Measurements from ENCODE around the gene TM4SF5.
A peak's percentile ranks its signal among the peaks of the same experiment; 100 is the strongest.

The TM4SF5 gene

DNA sequence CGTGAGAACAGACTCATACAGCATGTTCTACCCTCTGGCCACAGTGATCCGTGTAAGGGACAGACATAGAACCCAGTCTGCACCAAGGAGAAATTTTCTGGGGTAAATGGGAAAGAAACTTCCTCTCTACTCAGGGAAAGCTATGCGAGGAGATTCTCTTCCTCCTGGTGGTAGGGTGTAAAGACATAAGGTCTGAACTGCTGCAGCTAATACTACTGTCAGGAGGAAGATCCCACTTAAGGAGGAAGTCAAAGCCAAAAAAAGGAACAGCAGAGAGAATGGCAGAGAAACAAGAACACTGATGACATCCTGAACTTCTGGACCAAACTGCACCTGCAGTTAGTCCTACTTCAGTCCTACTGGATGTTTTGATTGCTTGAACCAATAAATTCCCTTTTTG, 7.1 kb upstream of the TM4SF5 start:
- Histone ChIP-seq H3K27ac (ENCODE audit: low read depth, low read length) (no peak overlapping the region), H3K18ac (ENCODE audit: low read length) (no peak overlapping the region), H3K4ac (ENCODE audit: low read depth, low read length) (no peak overlapping the region), H2BK120ac (ENCODE audit: insufficient read depth, low read length, poor library complexity) (no peak overlapping the region), H4K91ac (ENCODE audit: low read depth, low read length) (no peak overlapping the region), H4K12ac (ENCODE audit: low read depth, low read length) (no peak overlapping the region), H3K79me2 (ENCODE audit: control insufficient read depth, insufficient read depth, low read length, poor library complexity) (no peaks in the 10 kb centered on the region), H3K9ac (ENCODE audit: low read length) (no peak overlapping the region), H3K27me3 (ENCODE audit: insufficient read depth, low read length) (no peaks in the 10 kb centered on the region), H3K9me3 (ENCODE audit: insufficient read depth, low read depth, low read length) (no peaks in the 10 kb centered on the region), H2AFZ (ENCODE audit: insufficient read depth, low read length, poor library complexity) (no peak overlapping the region), H3K23ac (ENCODE audit: low read length) (no peak overlapping the region), H4K8ac (ENCODE audit: low read depth, low read length) (no peak overlapping the region), H2AK5ac (ENCODE audit: low read length) (no peak overlapping the region), H3K4me2 (ENCODE audit: low read length) (no peak overlapping the region), H3K4me3 (ENCODE audit: low read depth, low read length) (no peak overlapping the region), H3K4me1 (ENCODE audit: control insufficient read depth in 1 of 2, insufficient read depth in 2 of 2, low read length in 2 of 2) (no peaks in the 10 kb centered on the region), H2BK5ac (ENCODE audit: low read depth, low read length, poor library complexity) (no peak overlapping the region), H3K79me1 (ENCODE audit: low read length) (no peaks in the 10 kb centered on the region), H3K14ac (ENCODE audit: low read length) (no peak overlapping the region), H2BK12ac (ENCODE audit: low read length) (no peak overlapping the region), H3K36me3 (ENCODE audit: control insufficient read depth in 1 of 2, insufficient read depth in 2 of 2, low read length in 2 of 2) (no peaks in the 10 kb centered on the region)
- no peak for DNase-seq
- WGBS (ENCODE audit: extremely low coverage, insufficient coverage, insufficient read length): no CpG with 5 or more reads among the region's 3 CpGs

GRCh38 chr17:4766201-4766600, 5.5 kb upstream of the TM4SF5 start:
- no peak overlapping the region for H3K23ac ChIP-seq (ENCODE audit: low read length)
- no peak overlapping the region for H4K8ac ChIP-seq (ENCODE audit: low read depth, low read length)
- H3K4me2 ChIP-seq (ENCODE audit: low read length): no peak overlapping the region
- H3K4me3 ChIP-seq (ENCODE audit: low read depth, low read length): no peak overlapping the region
- no peak overlapping the region for H3K4ac ChIP-seq (ENCODE audit: low read depth, low read length)
- H3K14ac ChIP-seq (ENCODE audit: low read length): no peak overlapping the region
- H2AK5ac ChIP-seq (ENCODE audit: low read length): no peak overlapping the region
- no CpG with 5 or more reads among the region's 3 CpGs for WGBS (ENCODE audit: extremely low coverage, insufficient coverage, insufficient read length)
- no peak overlapping the region for H3K18ac ChIP-seq (ENCODE audit: low read length)
- H3K27ac ChIP-seq (ENCODE audit: low read depth, low read length): no peak overlapping the region
- H2AFZ ChIP-seq (ENCODE audit: insufficient read depth, low read length, poor library complexity): no peak overlapping the region
- peak in 1 of 2 donors; percentile 50 for DNase-seq
- no peak overlapping the region for H3K9ac ChIP-seq (ENCODE audit: low read length)
- H4K91ac ChIP-seq (ENCODE audit: low read depth, low read length): no peak overlapping the region
- H2BK12ac ChIP-seq (ENCODE audit: low read length): no peak overlapping the region
- H3K79me1 ChIP-seq (ENCODE audit: low read length): no peaks in the 10 kb centered on the region
- H3K79me2 ChIP-seq (ENCODE audit: control insufficient read depth, insufficient read depth, low read length, poor library complexity): no peaks in the 10 kb centered on the region
- H2BK5ac ChIP-seq (ENCODE audit: low read depth, low read length, poor library complexity): no peak overlapping the region
- H4K12ac ChIP-seq (ENCODE audit: low read depth, low read length): no peak overlapping the region
- H3K9me3 ChIP-seq (ENCODE audit: insufficient read depth, low read depth, low read length): no peaks in the 10 kb centered on the region
- H2BK120ac ChIP-seq (ENCODE audit: insufficient read depth, low read length, poor library complexity): no peak overlapping the region
- no peaks in the 10 kb centered on the region for H3K36me3 ChIP-seq (ENCODE audit: control insufficient read depth in 1 of 2, insufficient read depth in 2 of 2, low read length in 2 of 2)
- H3K4me1 ChIP-seq (ENCODE audit: control insufficient read depth in 1 of 2, insufficient read depth in 2 of 2, low read length in 2 of 2): no peaks in the 10 kb centered on the region
- no peaks in the 10 kb centered on the region for H3K27me3 ChIP-seq (ENCODE audit: insufficient read depth, low read length)

- H3K79me2 ChIP-seq (ENCODE audit: control insufficient read depth, insufficient read depth, low read length, poor library complexity): no peaks in the 10 kb centered on the region
- H4K8ac ChIP-seq (ENCODE audit: low read depth, low read length): no peak overlapping the region
- no peaks in the 10 kb centered on the region for H3K4me1 ChIP-seq (ENCODE audit: control insufficient read depth in 1 of 2, insufficient read depth in 2 of 2, low read length in 2 of 2)
- no peak overlapping the region for H3K9ac ChIP-seq (ENCODE audit: low read length)
- H3K9me3 ChIP-seq (ENCODE audit: insufficient read depth, low read depth, low read length): no peaks in the 10 kb centered on the region
- no peak overlapping the region for H3K27ac ChIP-seq (ENCODE audit: low read depth, low read length)
- no peak overlapping the region for H2BK120ac ChIP-seq (ENCODE audit: insufficient read depth, low read length, poor library complexity)
- no peak overlapping the region for H3K4me3 ChIP-seq (ENCODE audit: low read depth, low read length)
- no peak overlapping the region for H2BK12ac ChIP-seq (ENCODE audit: low read length)
- no peaks in the 10 kb centered on the region for H3K36me3 ChIP-seq (ENCODE audit: control insufficient read depth in 1 of 2, insufficient read depth in 2 of 2, low read length in 2 of 2)
- no peak overlapping the region for H3K23ac ChIP-seq (ENCODE audit: low read length)
- H3K4me2 ChIP-seq (ENCODE audit: low read length): no peak overlapping the region
- no CpG with 5 or more reads among the region's 9 CpGs for WGBS (ENCODE audit: extremely low coverage, insufficient coverage, insufficient read length)
- DNase-seq: no peak
- H4K12ac ChIP-seq (ENCODE audit: low read depth, low read length): no peak overlapping the region
- no peaks in the 10 kb centered on the region for H3K27me3 ChIP-seq (ENCODE audit: insufficient read depth, low read length)
- H3K14ac ChIP-seq (ENCODE audit: low read length): no peak overlapping the region
- no peak overlapping the region for H2BK5ac ChIP-seq (ENCODE audit: low read depth, low read length, poor library complexity)
- no peaks in the 10 kb centered on the region for H3K79me1 ChIP-seq (ENCODE audit: low read length)
- H3K18ac ChIP-seq (ENCODE audit: low read length): no peak overlapping the region
- no peak overlapping the region for H4K91ac ChIP-seq (ENCODE audit: low read depth, low read length)
- H3K4ac ChIP-seq (ENCODE audit: low read depth, low read length): no peak overlapping the region
- H2AK5ac ChIP-seq (ENCODE audit: low read length): no peak overlapping the region
- no peak overlapping the region for H2AFZ ChIP-seq (ENCODE audit: insufficient read depth, low read length, poor library complexity)
Measured at GRCh38 chr17:4766723-4767122, 5.0 kb upstream of the TM4SF5 start.

- Histone ChIP-seq H3K4me2 (ENCODE audit: low read length) (no peak overlapping the region), H2BK120ac (ENCODE audit: insufficient read depth, low read length, poor library complexity) (no peak overlapping the region), H3K27ac (ENCODE audit: low read depth, low read length) (no peak overlapping the region), H2AK5ac (ENCODE audit: low read length) (no peak overlapping the region), H3K27me3 (ENCODE audit: insufficient read depth, low read length) (no peaks in the 10 kb centered on the region), H2BK12ac (ENCODE audit: low read length) (no peak overlapping the region), H3K9me3 (ENCODE audit: insufficient read depth, low read depth, low read length) (peaks cover 2% of the 10 kb centered on the region), H3K14ac (ENCODE audit: low read length) (no peak overlapping the region), H4K8ac (ENCODE audit: low read depth, low read length) (no peak overlapping the region), H2AFZ (ENCODE audit: insufficient read depth, low read length, poor library complexity) (no peak overlapping the region), H3K36me3 (ENCODE audit: control insufficient read depth in 1 of 2, insufficient read depth in 2 of 2, low read length in 2 of 2) (no peaks in the 10 kb centered on the region), H3K23ac (ENCODE audit: low read length) (no peak overlapping the region), H3K79me2 (ENCODE audit: control insufficient read depth, insufficient read depth, low read length, poor library complexity) (no peaks in the 10 kb centered on the region), H2BK5ac (ENCODE audit: low read depth, low read length, poor library complexity) (no peak overlapping the region), H3K9ac (ENCODE audit: low read length) (no peak overlapping the region), H3K79me1 (ENCODE audit: low read length) (no peaks in the 10 kb centered on the region), H3K18ac (ENCODE audit: low read length) (no peak overlapping the region), H3K4me3 (ENCODE audit: low read depth, low read length) (no peak overlapping the region), H3K4me1 (ENCODE audit: control insufficient read depth in 1 of 2, insufficient read depth in 2 of 2, low read length in 2 of 2) (no peaks in the 10 kb centered on the region), H3K4ac (ENCODE audit: low read depth, low read length) (no peak overlapping the region), H4K12ac (ENCODE audit: low read depth, low read length) (no peak overlapping the region), H4K91ac (ENCODE audit: low read depth, low read length) (no peak overlapping the region)
- WGBS (ENCODE audit: extremely low coverage, insufficient coverage, insufficient read length): no CpG with 5 or more reads among the region's 6 CpGs
- DNase-seq: peak in 1 of 2 donors; percentile 12
Measured at GRCh38 chr17:4768298-4768697, 3.4 kb upstream of the TM4SF5 start.

Data from trophoblast cell (in vitro differentiated cells and primary cell).